ENCODE results near the gene KCTD2. TPM values are rescaled to one million over a fixed set of nuclear protein-coding genes. Genes with fewer than 3 reads are reported as not detected.

The KCTD2 gene
- total RNA-seq, 1 donor from 2014 or later, result 17.1 TPM

GRCh38 chr17:75033346-75034235 is 13.4 kb upstream of the KCTD2 start:
- FAIRE-seq (no peak), DNase-seq (ENCODE audit: low read depth) (peak; percentile 78)
- Histone ChIP-seq H3K79me2 (ENCODE audit: insufficient read depth, low read length) (no peaks in the 10 kb centered on the region), H3K4me2 (ENCODE audit: low read length) (peak overlapping the region; percentile 99), H3K27me3 (ENCODE audit: insufficient read depth, low read length) (no peaks in the 10 kb centered on the region), H3K36me3 (ENCODE audit: insufficient read depth, low read length) (peaks cover 3% of the 10 kb centered on the region), H4K20me1 (ENCODE audit: insufficient read depth, low read length) (peaks cover 3% of the 10 kb centered on the region), H3K27ac (ENCODE audit: low read depth, low read length) (peak overlapping the region; percentile 1), H3K4me1 (ENCODE audit: insufficient read depth, low read length) (peaks cover 19% of the 10 kb centered on the region), H2AFZ (ENCODE audit: low read depth, low read length) (peak overlapping the region; percentile 75), H3K9me3 (ENCODE audit: insufficient read depth, low read depth, low read length) (peaks cover 10% of the 10 kb centered on the region), H3K9ac (ENCODE audit: low read length) (peak overlapping the region; percentile 99), H3K4me3 (ENCODE audit: insufficient read depth, low read depth, low read length) (peak overlapping the region; percentile 99)
- Mint-ChIP-seq H3K9me3 (ENCODE audit: unreplicated experiment) (peaks cover 9% of the 10 kb centered on the region), H3K27ac (ENCODE audit: unreplicated experiment) (peak overlapping the region; percentile 95), H3K36me3 (ENCODE audit: low read depth, unreplicated experiment) (peaks cover 6% of the 10 kb centered on the region), H3K4me3 (ENCODE audit: unreplicated experiment) (peak overlapping the region; percentile 96), H3K27me3 (ENCODE audit: low read depth, unreplicated experiment) (peaks cover 6% of the 10 kb centered on the region), H3K4me1 (ENCODE audit: low read depth, unreplicated experiment) (no peaks in the 10 kb centered on the region)
- TF ChIP-seq CTCF (IDR thresholded peaks at IDR 0.05; ENCODE audit: insufficient read depth, low read depth, low read length) (no peak), EZH2 (IDR thresholded peaks at IDR 0.05; ENCODE audit: insufficient read depth, low read length) (no peak)

- Histone ChIP-seq H4K20me1 (ENCODE audit: insufficient read depth, low read length) (peaks cover 3% of the 10 kb centered on the region), H3K79me2 (ENCODE audit: insufficient read depth, low read length) (no peaks in the 10 kb centered on the region), H3K27ac (ENCODE audit: low read depth, low read length) (peak overlapping the region; percentile 98), H3K4me2 (ENCODE audit: low read length) (peak overlapping the region; percentile 99), H3K4me3 (ENCODE audit: insufficient read depth, low read depth, low read length) (peak overlapping the region; percentile 99), H3K9ac (ENCODE audit: low read length) (peak overlapping the region; percentile 99), H2AFZ (ENCODE audit: low read depth, low read length) (peak overlapping the region; percentile 100), H3K27me3 (ENCODE audit: insufficient read depth, low read length) (no peaks in the 10 kb centered on the region), H3K4me1 (ENCODE audit: insufficient read depth, low read length) (peaks cover 19% of the 10 kb centered on the region), H3K9me3 (ENCODE audit: insufficient read depth, low read depth, low read length) (peaks cover 10% of the 10 kb centered on the region), H3K36me3 (ENCODE audit: insufficient read depth, low read length) (peaks cover 5% of the 10 kb centered on the region)
- FAIRE-seq, result no peak
- peak; percentile 71 for DNase-seq (ENCODE audit: low read depth)
- Mint-ChIP-seq H3K4me1 (ENCODE audit: low read depth, unreplicated experiment) (no peaks in the 10 kb centered on the region), H3K27me3 (ENCODE audit: low read depth, unreplicated experiment) (peaks cover 6% of the 10 kb centered on the region), H3K4me3 (ENCODE audit: unreplicated experiment) (peak overlapping the region; percentile 96), H3K27ac (ENCODE audit: unreplicated experiment) (peak overlapping the region; percentile 95), H3K36me3 (ENCODE audit: low read depth, unreplicated experiment) (peaks cover 9% of the 10 kb centered on the region), H3K9me3 (ENCODE audit: unreplicated experiment) (peaks cover 7% of the 10 kb centered on the region)
- TF ChIP-seq EZH2 (IDR thresholded peaks at IDR 0.05; ENCODE audit: insufficient read depth, low read length), result no peak
- TF ChIP-seq CTCF (IDR thresholded peaks at IDR 0.05; ENCODE audit: insufficient read depth, low read depth, low read length), result no peak
These were observed 12.7 kb upstream of the KCTD2 start for GRCh38 chr17:75034236-75034908.
